HepG2 (cell line): Measurements from ENCODE around the gene MAMLD1. TPM values are rescaled to one million over a fixed set of nuclear protein-coding genes. Genes with fewer than 3 reads are reported as not detected.

Experiments
- ATAC-seq: fragments of 200-7000 bp; cut with Tn5 transposase; 3 replicates; pipeline ENCODE4 v1.9.1; 2020; ENCODE audit warnings: mild to moderate bottlenecking, moderate library complexity
- BruUV-seq: library from RNA; stranded (reverse); fragments of 400-500 nt; replicated peaks from 2 replicates; lab custom pipeline; 2021; lab: Mats Ljungman, UMichigan
- CTCF ChIA-PET: fragments of 300-600 bp; formaldehyde crosslinking; extraction: SDS; loops from one replicate; lab custom pipeline; 2021; ENCODE audit warnings: low total read pairs, inconsistent platforms, low intra/inter-chr PET ratio; lab: Yijun Ruan, JAX
- POLR2A ChIA-PET: fragments of 350-600 bp; sonication (Branson Sonifier 250); formaldehyde crosslinking; loops from one replicate; lab custom pipeline; 2020; ENCODE audit warnings: antibody characterized with exemption, inconsistent platforms; lab: Yijun Ruan, JAX
- DNase-seq: peaks from one replicate; pipeline ENCODE4 v3.0.0-alpha.2; 2015; ENCODE audit warnings: low spot score
- FAIRE-seq: peaks from 3 replicates; lab custom pipeline; 2011; peaks lifted over from hg19 to GRCh38; lab: Jason Lieb, UNC
- H2AFZ ChIP-seq: one replicate; pipeline ENCODE4 v1.6.1; 2011; ENCODE audit warnings: low read length, inconsistent platforms
- H3K27ac ChIP-seq: fragments of 300-600 bp; 3 replicates; pipeline ENCODE4 v1.8.0; 2011; ENCODE audit warnings: mixed run types, mild to moderate bottlenecking, mixed read lengths, low read length, inconsistent platforms; ENCODE audit not compliant: insufficient read depth; ENCODE audit errors: extremely low read length
- H3K27me3 ChIP-seq, 2 experiments: fragments of 200-600 bp in 1 of 2; 2 replicates in 1 of 2; 3 replicates in 1 of 2; pipeline versions ENCODE4 v1.6.0 to v1.8.0; 2011; ENCODE audit warnings: low read length in 2 of 2, mild to moderate bottlenecking in 2 of 2, moderate library complexity in 2 of 2, inconsistent platforms in 1 of 2; ENCODE audit not compliant: insufficient read depth in 2 of 2, control insufficient read depth in 1 of 2
- H3K36me3 ChIP-seq, 2 experiments: fragments of 200-600 bp in 1 of 2; replicated peaks in 1 of 2; 2 replicates in 1 of 2; 3 replicates in 1 of 2; pipeline versions ENCODE4 v1.5.1 to v1.8.0; 2011; ENCODE audit warnings: low read length in 2 of 2, inconsistent platforms in 1 of 2; ENCODE audit not compliant: insufficient read depth in 2 of 2, control insufficient read depth in 1 of 2
- H3K4me1 ChIP-seq: 2 replicates; pipeline ENCODE4 v1.5.1; 2012; ENCODE audit warnings: low read length, inconsistent platforms; ENCODE audit not compliant: insufficient read depth
- H3K4me2 ChIP-seq: 2 replicates; pipeline ENCODE4 v1.6.0; 2011; ENCODE audit warnings: low read depth, low read length, inconsistent platforms
- H3K4me3 ChIP-seq, 3 experiments: fragments of 200-600 bp in 1 of 3; sonication (generic), shearing (Covaris generic) in 1 of 3; replicated peaks in 1 of 3; 2 replicates each; pipeline ENCODE4 v1.5.1; 2011 to 2016; ENCODE audit warnings: low read length in 3 of 3, inconsistent platforms in 2 of 3, low read depth in 2 of 3, mild to moderate bottlenecking in 2 of 3, control low read depth in 1 of 3, mixed read lengths in 1 of 3; ENCODE audit not compliant: insufficient read depth in 1 of 3
- H3K79me2 ChIP-seq: one replicate; pipeline ENCODE4 v1.6.1; 2011; ENCODE audit warnings: low read length, inconsistent platforms; ENCODE audit not compliant: insufficient read depth
- H3K9ac ChIP-seq: 2 replicates; pipeline ENCODE4 v1.6.0; 2011; ENCODE audit warnings: mild to moderate bottlenecking, low read depth, low read length, inconsistent platforms; ENCODE audit not compliant: insufficient read depth
- H3K9me3 ChIP-seq: 2 replicates; pipeline ENCODE4 v1.5.1; 2012; ENCODE audit warnings: mild to moderate bottlenecking, low read length
- H4K20me1 ChIP-seq: 2 replicates; pipeline ENCODE4 v1.6.0; 2011; ENCODE audit warnings: inconsistent platforms, mild to moderate bottlenecking, low read length, moderate library complexity; ENCODE audit not compliant: insufficient read depth
- GABPA ChIP-seq, 2 experiments: IDR thresholded peaks; 2 replicates each; pipeline ENCODE4 v1.6.1; 2011 to 2016; ENCODE audit warnings: low read depth in 2 of 2, low read length in 1 of 2, missing biosample characterization in 1 of 2, missing genetic modification characterization in 1 of 2
- NFRKB ChIP-seq: fragments of 450-650 bp; IDR thresholded peaks from 2 replicates; pipeline ENCODE4 v1.6.1; 2017
- TGIF2 ChIP-seq: IDR thresholded peaks from 2 replicates; pipeline ENCODE4 v1.6.1; 2016; ENCODE audit warnings: control low read depth, missing compliant biosample characterization
- ZNF138 ChIP-seq: sonication (generic); formaldehyde crosslinking; IDR thresholded peaks from 2 replicates; pipeline ENCODE4 v1.5.0; 2020; ENCODE audit warnings: mild to moderate bottlenecking, low read depth, missing genetic modification reagents
- WGBS: methylation state at CpG from one replicate; pipeline ENCODE4 v1.1.6; 2017; ENCODE audit warnings: low lambda C conversion rate; 5-methylcytosine and 5-hydroxymethylcytosine counted together
- in situ Hi-C: cut with HindIII; loops from 2 replicates; pipeline ENCODE4 v1.10.0; 2017; ENCODE audit warnings: low pct_unique_long_range_greater_than_20kb; ENCODE audit not compliant: extremely low pct_ligation_motif_present
- intact Hi-C: fragments of 100-400 bp; cut with micrococcal nuclease; formaldehyde crosslinking; loops from one replicate; pipeline ENCODE4 v1.10.0; 2022; ENCODE audit not compliant: unreplicated experiment
- polyA plus RNA-seq, 8 experiments: library from polyadenylated mRNA; depleted of rRNA in 3 of 8; stranded (reverse) in 7 of 8; unstranded in 1 of 8; fragments of >200 nt; fragmentation: Illumina TruSeq in 4 of 8; extraction: Trizol in 4 of 8; gene quantifications; 2 replicates each; pipeline versions ENCODE4 v1.2.1 to v1.2.3, GENCODE V29; 2011 to 2016; ENCODE audit warnings: low read depth in 4 of 8, missing spikeins in 1 of 8, mixed read lengths in 1 of 8; ENCODE audit not compliant: insufficient read depth in 1 of 8
- total RNA-seq, 5 experiments: library from RNA; depleted of rRNA; stranded (reverse); fragments of >200 nt; fragmentation: Illumina TruSeq; extraction: Trizol; gene quantifications; 2 replicates each; pipeline ENCODE4 v1.2.3, GENCODE V29; 2016; ENCODE audit warnings: low read depth in 1 of 5
- TF ChIP-seq, protein P1 (sequence below), 2 experiments: IDR thresholded peaks; 2 replicates each; pipeline ENCODE4 v1.6.1; 2011 to 2012; ENCODE audit warnings: low read length in 2 of 2, borderline replicate concordance in 1 of 2, low read depth in 1 of 2, mild to moderate bottlenecking in 1 of 2, moderate library complexity in 1 of 2

Gene MAMLD1
- total and polyA plus RNA-seq, 2 of the 13 experiments (the other 11 are each of a cell fraction or from before 2014, with no cell fraction given) = not detected

DNA sequence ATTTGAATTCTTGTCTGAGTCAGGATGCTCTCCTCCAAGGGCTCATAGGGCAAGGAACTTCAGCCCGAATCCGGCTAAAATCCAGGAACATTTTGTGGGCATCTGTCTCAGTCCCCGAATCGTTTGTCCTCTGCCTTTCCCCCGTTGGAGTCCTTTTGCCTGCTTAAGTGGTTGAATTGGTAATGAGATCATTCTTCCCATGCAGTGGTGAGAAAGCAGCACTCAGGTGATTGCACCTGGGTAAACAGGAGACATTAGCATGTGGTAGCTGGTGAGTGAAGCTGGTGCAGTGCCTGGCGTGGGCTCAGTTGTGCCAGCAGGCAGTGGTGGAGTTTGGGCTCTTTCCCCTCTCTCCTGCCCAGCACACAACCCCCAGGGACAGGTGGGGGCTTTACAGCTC lies 143.4 kb downstream of the MAMLD1 start:
- Histone ChIP-seq H3K9me3 (no peaks in the 10 kb centered on the region), H3K4me2 (no peak overlapping the region), H3K36me3 (no peaks in the 10 kb centered on the region), H4K20me1 (no peaks in the 10 kb centered on the region), H3K27me3 (no peaks in the 10 kb centered on the region; a peak in 1 of 5 replicates), H3K4me3 (no peak overlapping the region)
- 45% methylated on average over 4 of the region's 6 CpGs for WGBS
- TF ChIP-seq TGIF2 (CRISPR knock-in tag) = no peak
- TF ChIP-seq, protein P1, sequence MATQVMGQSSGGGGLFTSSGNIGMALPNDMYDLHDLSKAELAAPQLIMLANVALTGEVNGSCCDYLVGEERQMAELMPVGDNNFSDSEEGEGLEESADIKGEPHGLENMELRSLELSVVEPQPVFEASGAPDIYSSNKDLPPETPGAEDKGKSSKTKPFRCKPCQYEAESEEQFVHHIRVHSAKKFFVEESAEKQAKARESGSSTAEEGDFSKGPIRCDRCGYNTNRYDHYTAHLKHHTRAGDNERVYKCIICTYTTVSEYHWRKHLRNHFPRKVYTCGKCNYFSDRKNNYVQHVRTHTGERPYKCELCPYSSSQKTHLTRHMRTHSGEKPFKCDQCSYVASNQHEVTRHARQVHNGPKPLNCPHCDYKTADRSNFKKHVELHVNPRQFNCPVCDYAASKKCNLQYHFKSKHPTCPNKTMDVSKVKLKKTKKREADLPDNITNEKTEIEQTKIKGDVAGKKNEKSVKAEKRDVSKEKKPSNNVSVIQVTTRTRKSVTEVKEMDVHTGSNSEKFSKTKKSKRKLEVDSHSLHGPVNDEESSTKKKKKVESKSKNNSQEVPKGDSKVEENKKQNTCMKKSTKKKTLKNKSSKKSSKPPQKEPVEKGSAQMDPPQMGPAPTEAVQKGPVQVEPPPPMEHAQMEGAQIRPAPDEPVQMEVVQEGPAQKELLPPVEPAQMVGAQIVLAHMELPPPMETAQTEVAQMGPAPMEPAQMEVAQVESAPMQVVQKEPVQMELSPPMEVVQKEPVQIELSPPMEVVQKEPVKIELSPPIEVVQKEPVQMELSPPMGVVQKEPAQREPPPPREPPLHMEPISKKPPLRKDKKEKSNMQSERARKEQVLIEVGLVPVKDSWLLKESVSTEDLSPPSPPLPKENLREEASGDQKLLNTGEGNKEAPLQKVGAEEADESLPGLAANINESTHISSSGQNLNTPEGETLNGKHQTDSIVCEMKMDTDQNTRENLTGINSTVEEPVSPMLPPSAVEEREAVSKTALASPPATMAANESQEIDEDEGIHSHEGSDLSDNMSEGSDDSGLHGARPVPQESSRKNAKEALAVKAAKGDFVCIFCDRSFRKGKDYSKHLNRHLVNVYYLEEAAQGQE (IDR thresholded peaks at IDR 0.05; ENCODE audit: borderline replicate concordance in 1 of 2, low read depth in 1 of 2, low read length in 2 of 2) = no peak
- TF ChIP-seq GABPA (IDR thresholded peaks at IDR 0.05; ENCODE audit: low read depth, low read length) = no peak
- no peak for TF ChIP-seq GABPA (CRISPR knock-in tag; IDR thresholded peaks at IDR 0.05; ENCODE audit: low read depth)
- TF ChIP-seq NFRKB = no peak
- no peak for TF ChIP-seq ZNF138 (CRISPR knock-in tag)
- TF ChIP-seq, all 625 proteins: peak for 0
- intact Hi-C loops (no loop called here), in situ Hi-C loops (no loop called here)
- no peak for ATAC-seq
- no peaks in the 10 kb centered on the region for H3K79me2 ChIP-seq
- no peak for FAIRE-seq
- no peak overlapping the region for H2AFZ ChIP-seq
- ChIA-PET CTCF (no interaction called here), POLR2A (no interaction called here)
- no peak overlapping the region for H3K9ac ChIP-seq
- H3K4me1 ChIP-seq = no peaks in the 10 kb centered on the region
- no peak for DNase-seq
- BruUV-seq = no TSS peak
- H3K27ac ChIP-seq = no peak overlapping the region
